ENCODE measurements around the gene MINDY4B.

DNA sequence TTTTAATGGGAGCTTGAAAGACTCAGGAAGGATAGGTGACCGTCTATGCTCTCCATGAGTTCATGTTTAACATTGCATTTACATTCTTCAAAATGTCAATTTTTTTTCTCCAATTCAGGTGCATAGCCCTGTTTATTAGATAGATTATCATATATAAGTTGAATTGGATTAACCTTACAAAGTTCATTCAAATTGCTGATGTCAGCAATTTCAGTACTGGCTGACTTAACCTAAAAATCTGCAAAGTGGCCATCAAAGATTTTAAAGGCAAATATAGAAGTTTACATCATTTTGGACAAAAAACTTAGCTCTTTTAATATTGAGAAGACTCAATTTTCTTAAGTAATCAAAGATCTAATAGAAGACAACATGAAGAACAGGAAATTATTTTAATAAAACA, 57.8 kb downstream of the MINDY4B start:
- no peak for TF ChIP-seq PPARG (CRISPR knock-in tag; conservative IDR thresholded peaks at IDR 0.05)
- TF ChIP-seq, protein P1, sequence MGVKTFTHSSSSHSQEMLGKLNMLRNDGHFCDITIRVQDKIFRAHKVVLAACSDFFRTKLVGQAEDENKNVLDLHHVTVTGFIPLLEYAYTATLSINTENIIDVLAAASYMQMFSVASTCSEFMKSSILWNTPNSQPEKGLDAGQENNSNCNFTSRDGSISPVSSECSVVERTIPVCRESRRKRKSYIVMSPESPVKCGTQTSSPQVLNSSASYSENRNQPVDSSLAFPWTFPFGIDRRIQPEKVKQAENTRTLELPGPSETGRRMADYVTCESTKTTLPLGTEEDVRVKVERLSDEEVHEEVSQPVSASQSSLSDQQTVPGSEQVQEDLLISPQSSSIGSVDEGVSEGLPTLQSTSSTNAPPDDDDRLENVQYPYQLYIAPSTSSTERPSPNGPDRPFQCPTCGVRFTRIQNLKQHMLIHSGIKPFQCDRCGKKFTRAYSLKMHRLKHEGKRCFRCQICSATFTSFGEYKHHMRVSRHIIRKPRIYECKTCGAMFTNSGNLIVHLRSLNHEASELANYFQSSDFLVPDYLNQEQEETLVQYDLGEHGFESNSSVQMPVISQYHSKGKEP (CRISPR knock-in tag; IDR thresholded peaks at IDR 0.05): no peak
- TF ChIP-seq POLR2A (IDR thresholded peaks at IDR 0.05; ENCODE audit: insufficient read depth in 1 of 2, low read depth in 2 of 2, low read length in 2 of 2): no peak
- TF ChIP-seq FOXJ3 (CRISPR knock-in tag; IDR thresholded peaks at IDR 0.05; ENCODE audit: borderline replicate concordance): no peak
- no peak for TF ChIP-seq GATA4 (IDR thresholded peaks at IDR 0.05; ENCODE audit: borderline replicate concordance, low read depth)
- TF ChIP-seq PAX8 (CRISPR knock-in tag; IDR thresholded peaks at IDR 0.05; ENCODE audit: borderline replicate concordance): no peak
